GM23338 (cell line): Measurements from ENCODE around the gene KRTAP5-6. TPM values are rescaled to one million over a fixed set of nuclear protein-coding genes. Genes with fewer than 3 reads are reported as not detected.

Source experiments
- ATAC-seq: fragments of 200-7000 bp; cut with Tn5 transposase; 3 replicates; pipeline ENCODE4 v1.9.1; 2020
- DNase-seq: peaks from one replicate; pipeline ENCODE4 v3.0.0-alpha.2; 2015; ENCODE audit warnings: low spot score
- H2AFZ ChIP-seq: fragments of 200-600 bp; sonication (generic); 2 replicates; pipeline ENCODE4 v1.8.0; 2016; ENCODE audit warnings: antibody characterized with exemption, mild to moderate bottlenecking, moderate library complexity
- H3F3A ChIP-seq: fragments of 200-600 bp; sonication (generic); replicated peaks from 2 replicates; pipeline ENCODE4 v1.8.0; 2017; ENCODE audit warnings: antibody characterized with exemption, mixed run types, low read depth
- H3K27ac ChIP-seq: fragments of 200-600 bp; sonication (generic); 2 replicates; pipeline ENCODE4 v1.6.1; 2016; ENCODE audit warnings: low read depth
- H3K27me3 ChIP-seq: fragments of 200-600 bp; sonication (generic); 2 replicates; pipeline ENCODE4 v1.8.0; 2016; ENCODE audit warnings: mild to moderate bottlenecking, mixed run types, moderate library complexity; ENCODE audit not compliant: insufficient read depth
- H3K36me3 ChIP-seq: fragments of 200-600 bp; sonication (generic); 2 replicates; pipeline ENCODE4 v1.8.0; 2016; ENCODE audit warnings: mild to moderate bottlenecking; ENCODE audit not compliant: insufficient read depth
- H3K4me1 ChIP-seq: fragments of 200-600 bp; sonication (generic); 2 replicates; pipeline ENCODE4 v1.8.0; 2016; ENCODE audit warnings: mild to moderate bottlenecking, moderate library complexity; ENCODE audit not compliant: insufficient read depth
- H3K4me2 ChIP-seq: fragments of 200-600 bp; sonication (generic); 2 replicates; pipeline ENCODE4 v1.7.1; 2017; ENCODE audit warnings: mixed run types
- H3K4me3 ChIP-seq: fragments of 200-600 bp; sonication (generic); 2 replicates; pipeline ENCODE4 v1.6.1; 2016; ENCODE audit warnings: mixed run types
- H3K79me2 ChIP-seq: fragments of 200-600 bp; sonication (generic); replicated peaks from 2 replicates; pipeline ENCODE4 v1.8.0; 2017; ENCODE audit warnings: mild to moderate bottlenecking; ENCODE audit not compliant: insufficient read depth
- H3K9me2 ChIP-seq: fragments of 200-600 bp; sonication (generic); 2 replicates; pipeline ENCODE4 v1.8.0; 2017; ENCODE audit not compliant: insufficient read depth
- H4K20me1 ChIP-seq: fragments of 200-600 bp; sonication (generic); replicated peaks from 2 replicates; pipeline ENCODE4 v1.8.0; 2017; ENCODE audit warnings: mild to moderate bottlenecking; ENCODE audit not compliant: insufficient read depth
- H3K27ac Mint-ChIP-seq: 2 replicates; pipeline ENCODE4 v1.8.0; 2020; ENCODE audit warnings: inconsistent platforms, mild to moderate bottlenecking, moderate library complexity, mixed read lengths
- H3K27me3 Mint-ChIP-seq: 3 replicates; pipeline ENCODE4 v1.8.0; 2022; ENCODE audit warnings: low read depth, mild to moderate bottlenecking, moderate library complexity, mixed read lengths, inconsistent platforms; ENCODE audit not compliant: insufficient read depth, poor library complexity
- H3K36me3 Mint-ChIP-seq: 3 replicates; pipeline ENCODE4 v1.8.0; 2021; ENCODE audit warnings: low read depth, mild to moderate bottlenecking, inconsistent platforms, moderate library complexity, mixed read lengths
- H3K4me1 Mint-ChIP-seq: 3 replicates; pipeline ENCODE4 v1.8.0; 2020; ENCODE audit warnings: mild to moderate bottlenecking, inconsistent platforms, mixed read lengths
- H3K4me3 Mint-ChIP-seq: 3 replicates; pipeline ENCODE4 v1.8.0; 2021; ENCODE audit warnings: moderate library complexity, mild to moderate bottlenecking, inconsistent platforms, mixed read lengths
- H3K9me3 Mint-ChIP-seq: 3 replicates; pipeline ENCODE4 v1.8.0; 2020; ENCODE audit warnings: moderate library complexity, mild to moderate bottlenecking, inconsistent platforms, mixed read lengths
- CREB1 ChIP-seq: fragments of 250-450 bp; sonication (Bioruptor Pico); IDR thresholded peaks from 2 replicates; pipeline ENCODE4 v1.5.0; 2020; ENCODE audit warnings: low read depth, mild to moderate bottlenecking, moderate library complexity
- EZH2 ChIP-seq: fragments of 200-600 bp; sonication (generic); IDR thresholded peaks from one replicate; pipeline ENCODE4 v1.8.0; 2017; ENCODE audit warnings: antibody characterized with exemption, mild to moderate bottlenecking, low read depth; ENCODE audit not compliant: unreplicated experiment
- EZH2phosphoT487 ChIP-seq: fragments of 200-600 bp; sonication (generic); IDR thresholded peaks from one replicate; pipeline ENCODE4 v1.8.1; 2018; ENCODE audit warnings: antibody characterized with exemption; ENCODE audit not compliant: unreplicated experiment
- JUNB ChIP-seq: IDR thresholded peaks from one replicate; pipeline ENCODE4 v1.6.1; 2016; ENCODE audit warnings: antibody characterized with exemption; ENCODE audit not compliant: unreplicated experiment
- NANOG ChIP-seq: IDR thresholded peaks from 2 replicates; pipeline ENCODE4 v1.6.1; 2016; ENCODE audit warnings: antibody characterized with exemption, borderline replicate concordance
- POLR2AphosphoS5 ChIP-seq: IDR thresholded peaks from 2 replicates; pipeline ENCODE4 v1.6.1; 2016; ENCODE audit warnings: antibody characterized with exemption, low read depth
- STAT1 ChIP-seq: IDR thresholded peaks from one replicate; pipeline ENCODE4 v1.6.1; 2016; ENCODE audit warnings: antibody characterized with exemption; ENCODE audit not compliant: unreplicated experiment
- ZNF114 ChIP-seq: fragments of 250-450 bp; sonication (Bioruptor Pico); IDR thresholded peaks from 2 replicates; pipeline ENCODE4 v1.5.0; 2020; ENCODE audit warnings: mild to moderate bottlenecking, moderate library complexity
- ZNF331 ChIP-seq: fragments of 250-450 bp; sonication (Bioruptor Pico); IDR thresholded peaks from 2 replicates; pipeline ENCODE4 v1.5.0; 2020; ENCODE audit warnings: low read depth, mild to moderate bottlenecking, moderate library complexity
- polyA plus RNA-seq: library from polyadenylated mRNA; unstranded; fragments of >200 nt; fragmentation: Nextera tagmentation; extraction: Ambion mirVana; gene quantifications from 2 replicates; pipeline ENCODE4 v1.2.1, GENCODE V29; 2016
- total RNA-seq: library from RNA; depleted of rRNA; stranded (reverse); fragments of >200 nt; shearing (Covaris generic); gene quantifications from 2 replicates; pipeline ENCODE4 v1.2.3, GENCODE V29; 2014
- TF ChIP-seq, protein P1 (sequence below), 2 experiments: fragments of 200-600 bp in 1 of 2; sonication (generic) in 1 of 2; conservative IDR thresholded peaks; 2 replicates each; pipeline versions ENCODE4 v1.5.1 to v1.6.1; 2016 to 2017; ENCODE audit warnings: antibody characterized with exemption in 2 of 2, low read depth in 2 of 2, mild to moderate bottlenecking in 2 of 2, moderate library complexity in 1 of 2
- TF ChIP-seq, protein P2 (sequence below): IDR thresholded peaks from 2 replicates; pipeline ENCODE4 v1.6.1; 2016; ENCODE audit warnings: antibody characterized with exemption
- TF ChIP-seq, protein P3 (sequence below): fragments of 250-450 bp; sonication (Bioruptor Pico); IDR thresholded peaks from 2 replicates; pipeline ENCODE4 v1.5.0; 2020; ENCODE audit warnings: mild to moderate bottlenecking, moderate library complexity
- TF ChIP-seq, protein P4 (sequence below): IDR thresholded peaks from one replicate; pipeline ENCODE4 v1.6.1; 2018; ENCODE audit warnings: antibody characterized with exemption; ENCODE audit not compliant: unreplicated experiment

Gene KRTAP5-6
- total and polyA plus RNA-seq, 2 experiments from 2014 or later: not detected

DNA sequence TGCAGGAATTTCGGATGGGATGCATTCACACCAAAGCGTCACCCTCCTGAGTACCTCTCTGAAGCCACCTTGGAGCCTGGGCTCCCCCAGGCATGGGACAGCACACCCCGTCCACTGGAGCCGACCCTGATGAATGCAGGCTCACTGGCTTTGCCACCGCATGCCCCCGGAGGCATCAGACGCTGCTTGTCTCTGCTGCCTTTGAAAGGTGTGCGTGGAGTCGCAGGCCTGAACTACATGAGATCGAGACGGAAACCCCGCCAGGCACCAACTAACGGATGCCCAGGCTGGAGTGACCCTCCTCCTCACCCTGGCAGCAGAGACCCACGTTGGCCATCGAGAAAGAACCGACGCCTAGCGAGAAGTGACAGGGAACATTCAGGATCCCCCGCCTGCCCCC is 45.0 kb upstream of the KRTAP5-6 start:
- H3K4me1 ChIP-seq: no peaks in the 10 kb centered on the region
- H3K4me2 ChIP-seq: no peak overlapping the region

More for the DNA sequence above, 45.0 kb upstream of the KRTAP5-6 start:
- H3K9me3 Mint-ChIP-seq: no peaks in the 10 kb centered on the region; the same call in 2 of the 3 replicates
- no peak for TF ChIP-seq EZH2
- no peak for TF ChIP-seq NANOG
- TF ChIP-seq CREB1 (CRISPR knock-in tag): no peak
- TF ChIP-seq JUNB: no peak
- TF ChIP-seq ZNF114 (CRISPR knock-in tag): no peak
- no peak for TF ChIP-seq POLR2AphosphoS5
- TF ChIP-seq, protein P1, sequence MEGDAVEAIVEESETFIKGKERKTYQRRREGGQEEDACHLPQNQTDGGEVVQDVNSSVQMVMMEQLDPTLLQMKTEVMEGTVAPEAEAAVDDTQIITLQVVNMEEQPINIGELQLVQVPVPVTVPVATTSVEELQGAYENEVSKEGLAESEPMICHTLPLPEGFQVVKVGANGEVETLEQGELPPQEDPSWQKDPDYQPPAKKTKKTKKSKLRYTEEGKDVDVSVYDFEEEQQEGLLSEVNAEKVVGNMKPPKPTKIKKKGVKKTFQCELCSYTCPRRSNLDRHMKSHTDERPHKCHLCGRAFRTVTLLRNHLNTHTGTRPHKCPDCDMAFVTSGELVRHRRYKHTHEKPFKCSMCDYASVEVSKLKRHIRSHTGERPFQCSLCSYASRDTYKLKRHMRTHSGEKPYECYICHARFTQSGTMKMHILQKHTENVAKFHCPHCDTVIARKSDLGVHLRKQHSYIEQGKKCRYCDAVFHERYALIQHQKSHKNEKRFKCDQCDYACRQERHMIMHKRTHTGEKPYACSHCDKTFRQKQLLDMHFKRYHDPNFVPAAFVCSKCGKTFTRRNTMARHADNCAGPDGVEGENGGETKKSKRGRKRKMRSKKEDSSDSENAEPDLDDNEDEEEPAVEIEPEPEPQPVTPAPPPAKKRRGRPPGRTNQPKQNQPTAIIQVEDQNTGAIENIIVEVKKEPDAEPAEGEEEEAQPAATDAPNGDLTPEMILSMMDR (conservative IDR thresholded peaks at IDR 0.05; ENCODE audit: low read depth in 2 of 2): no peak
- no peak for TF ChIP-seq STAT1
- TF ChIP-seq ZNF331 (CRISPR knock-in tag): no peak
- TF ChIP-seq EZH2phosphoT487: no peak
- TF ChIP-seq, protein P2, sequence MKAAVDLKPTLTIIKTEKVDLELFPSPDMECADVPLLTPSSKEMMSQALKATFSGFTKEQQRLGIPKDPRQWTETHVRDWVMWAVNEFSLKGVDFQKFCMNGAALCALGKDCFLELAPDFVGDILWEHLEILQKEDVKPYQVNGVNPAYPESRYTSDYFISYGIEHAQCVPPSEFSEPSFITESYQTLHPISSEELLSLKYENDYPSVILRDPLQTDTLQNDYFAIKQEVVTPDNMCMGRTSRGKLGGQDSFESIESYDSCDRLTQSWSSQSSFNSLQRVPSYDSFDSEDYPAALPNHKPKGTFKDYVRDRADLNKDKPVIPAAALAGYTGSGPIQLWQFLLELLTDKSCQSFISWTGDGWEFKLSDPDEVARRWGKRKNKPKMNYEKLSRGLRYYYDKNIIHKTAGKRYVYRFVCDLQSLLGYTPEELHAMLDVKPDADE: no peak
- TF ChIP-seq, protein P3, sequence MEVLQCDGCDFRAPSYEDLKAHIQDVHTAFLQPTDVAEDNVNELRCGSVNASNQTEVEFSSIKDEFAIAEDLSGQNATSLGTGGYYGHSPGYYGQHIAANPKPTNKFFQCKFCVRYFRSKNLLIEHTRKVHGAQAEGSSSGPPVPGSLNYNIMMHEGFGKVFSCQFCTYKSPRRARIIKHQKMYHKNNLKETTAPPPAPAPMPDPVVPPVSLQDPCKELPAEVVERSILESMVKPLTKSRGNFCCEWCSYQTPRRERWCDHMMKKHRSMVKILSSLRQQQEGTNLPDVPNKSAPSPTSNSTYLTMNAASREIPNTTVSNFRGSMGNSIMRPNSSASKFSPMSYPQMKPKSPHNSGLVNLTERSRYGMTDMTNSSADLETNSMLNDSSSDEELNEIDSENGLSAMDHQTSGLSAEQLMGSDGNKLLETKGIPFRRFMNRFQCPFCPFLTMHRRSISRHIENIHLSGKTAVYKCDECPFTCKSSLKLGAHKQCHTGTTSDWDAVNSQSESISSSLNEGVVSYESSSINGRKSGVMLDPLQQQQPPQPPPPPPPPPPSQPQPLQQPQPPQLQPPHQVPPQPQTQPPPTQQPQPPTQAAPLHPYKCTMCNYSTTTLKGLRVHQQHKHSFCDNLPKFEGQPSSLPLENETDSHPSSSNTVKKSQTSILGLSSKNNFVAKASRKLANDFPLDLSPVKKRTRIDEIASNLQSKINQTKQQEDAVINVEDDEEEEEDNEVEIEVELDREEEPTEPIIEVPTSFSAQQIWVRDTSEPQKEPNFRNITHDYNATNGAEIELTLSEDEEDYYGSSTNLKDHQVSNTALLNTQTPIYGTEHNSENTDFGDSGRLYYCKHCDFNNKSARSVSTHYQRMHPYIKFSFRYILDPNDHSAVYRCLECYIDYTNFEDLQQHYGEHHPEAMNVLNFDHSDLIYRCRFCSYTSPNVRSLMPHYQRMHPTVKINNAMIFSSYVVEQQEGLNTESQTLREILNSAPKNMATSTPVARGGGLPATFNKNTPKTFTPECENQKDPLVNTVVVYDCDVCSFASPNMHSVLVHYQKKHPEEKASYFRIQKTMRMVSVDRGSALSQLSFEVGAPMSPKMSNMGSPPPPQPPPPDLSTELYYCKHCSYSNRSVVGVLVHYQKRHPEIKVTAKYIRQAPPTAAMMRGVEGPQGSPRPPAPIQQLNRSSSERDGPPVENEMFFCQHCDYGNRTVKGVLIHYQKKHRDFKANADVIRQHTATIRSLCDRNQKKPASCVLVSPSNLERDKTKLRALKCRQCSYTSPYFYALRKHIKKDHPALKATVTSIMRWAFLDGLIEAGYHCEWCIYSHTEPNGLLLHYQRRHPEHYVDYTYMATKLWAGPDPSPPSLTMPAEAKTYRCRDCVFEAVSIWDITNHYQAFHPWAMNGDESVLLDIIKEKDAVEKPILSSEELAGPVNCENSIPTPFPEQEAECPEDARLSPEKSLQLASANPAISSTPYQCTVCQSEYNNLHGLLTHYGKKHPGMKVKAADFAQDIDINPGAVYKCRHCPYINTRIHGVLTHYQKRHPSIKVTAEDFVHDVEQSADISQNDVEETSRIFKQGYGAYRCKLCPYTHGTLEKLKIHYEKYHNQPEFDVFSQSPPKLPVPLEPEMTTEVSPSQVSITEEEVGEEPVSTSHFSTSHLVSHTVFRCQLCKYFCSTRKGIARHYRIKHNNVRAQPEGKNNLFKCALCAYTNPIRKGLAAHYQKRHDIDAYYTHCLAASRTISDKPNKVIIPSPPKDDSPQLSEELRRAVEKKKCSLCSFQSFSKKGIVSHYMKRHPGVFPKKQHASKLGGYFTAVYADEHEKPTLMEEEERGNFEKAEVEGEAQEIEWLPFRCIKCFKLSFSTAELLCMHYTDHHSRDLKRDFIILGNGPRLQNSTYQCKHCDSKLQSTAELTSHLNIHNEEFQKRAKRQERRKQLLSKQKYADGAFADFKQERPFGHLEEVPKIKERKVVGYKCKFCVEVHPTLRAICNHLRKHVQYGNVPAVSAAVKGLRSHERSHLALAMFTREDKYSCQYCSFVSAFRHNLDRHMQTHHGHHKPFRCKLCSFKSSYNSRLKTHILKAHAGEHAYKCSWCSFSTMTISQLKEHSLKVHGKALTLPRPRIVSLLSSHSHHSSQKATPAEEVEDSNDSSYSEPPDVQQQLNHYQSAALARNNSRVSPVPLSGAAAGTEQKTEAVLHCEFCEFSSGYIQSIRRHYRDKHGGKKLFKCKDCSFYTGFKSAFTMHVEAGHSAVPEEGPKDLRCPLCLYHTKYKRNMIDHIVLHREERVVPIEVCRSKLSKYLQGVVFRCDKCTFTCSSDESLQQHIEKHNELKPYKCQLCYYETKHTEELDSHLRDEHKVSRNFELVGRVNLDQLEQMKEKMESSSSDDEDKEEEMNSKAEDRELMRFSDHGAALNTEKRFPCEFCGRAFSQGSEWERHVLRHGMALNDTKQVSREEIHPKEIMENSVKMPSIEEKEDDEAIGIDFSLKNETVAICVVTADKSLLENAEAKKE (CRISPR knock-in tag): no peak
- TF ChIP-seq, protein P4, sequence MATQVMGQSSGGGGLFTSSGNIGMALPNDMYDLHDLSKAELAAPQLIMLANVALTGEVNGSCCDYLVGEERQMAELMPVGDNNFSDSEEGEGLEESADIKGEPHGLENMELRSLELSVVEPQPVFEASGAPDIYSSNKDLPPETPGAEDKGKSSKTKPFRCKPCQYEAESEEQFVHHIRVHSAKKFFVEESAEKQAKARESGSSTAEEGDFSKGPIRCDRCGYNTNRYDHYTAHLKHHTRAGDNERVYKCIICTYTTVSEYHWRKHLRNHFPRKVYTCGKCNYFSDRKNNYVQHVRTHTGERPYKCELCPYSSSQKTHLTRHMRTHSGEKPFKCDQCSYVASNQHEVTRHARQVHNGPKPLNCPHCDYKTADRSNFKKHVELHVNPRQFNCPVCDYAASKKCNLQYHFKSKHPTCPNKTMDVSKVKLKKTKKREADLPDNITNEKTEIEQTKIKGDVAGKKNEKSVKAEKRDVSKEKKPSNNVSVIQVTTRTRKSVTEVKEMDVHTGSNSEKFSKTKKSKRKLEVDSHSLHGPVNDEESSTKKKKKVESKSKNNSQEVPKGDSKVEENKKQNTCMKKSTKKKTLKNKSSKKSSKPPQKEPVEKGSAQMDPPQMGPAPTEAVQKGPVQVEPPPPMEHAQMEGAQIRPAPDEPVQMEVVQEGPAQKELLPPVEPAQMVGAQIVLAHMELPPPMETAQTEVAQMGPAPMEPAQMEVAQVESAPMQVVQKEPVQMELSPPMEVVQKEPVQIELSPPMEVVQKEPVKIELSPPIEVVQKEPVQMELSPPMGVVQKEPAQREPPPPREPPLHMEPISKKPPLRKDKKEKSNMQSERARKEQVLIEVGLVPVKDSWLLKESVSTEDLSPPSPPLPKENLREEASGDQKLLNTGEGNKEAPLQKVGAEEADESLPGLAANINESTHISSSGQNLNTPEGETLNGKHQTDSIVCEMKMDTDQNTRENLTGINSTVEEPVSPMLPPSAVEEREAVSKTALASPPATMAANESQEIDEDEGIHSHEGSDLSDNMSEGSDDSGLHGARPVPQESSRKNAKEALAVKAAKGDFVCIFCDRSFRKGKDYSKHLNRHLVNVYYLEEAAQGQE: no peak
- peaks cover 6% of the 10 kb centered on the region; the same call in 2 of the 3 replicates for H3K4me1 Mint-ChIP-seq
- H3K36me3 Mint-ChIP-seq: no peaks in the 10 kb centered on the region
- ATAC-seq (no peak), DNase-seq (no peak)
- Histone ChIP-seq H3K79me2 (no peaks in the 10 kb centered on the region), H3K9me2 (no peaks in the 10 kb centered on the region), H3K4me3 (no peak overlapping the region), H4K20me1 (no peaks in the 10 kb centered on the region), H3K27ac (no peak overlapping the region), H2AFZ (no peak overlapping the region), H3K36me3 (no peaks in the 10 kb centered on the region), H3F3A (no peaks in the 10 kb centered on the region), H3K27me3 (no peaks in the 10 kb centered on the region)
- H3K27me3 Mint-ChIP-seq: peaks cover 2% of the 10 kb centered on the region
- no peak overlapping the region for H3K4me3 Mint-ChIP-seq
- no peak overlapping the region for H3K27ac Mint-ChIP-seq
